UCSD-AML1 (cell line): ENCODE measurements around the gene LCN12.

Source experiments
- DNase-seq: peaks from one replicate; lab custom pipeline; 2025; ENCODE audit not compliant: unreplicated experiment; lab: John Stamatoyannopoulos, UW

The LCN12 gene

GRCh38 chr9:136926749-136927148 lies 25.3 kb upstream of the LCN12 start:
- no peak for DNase-seq

- no peak for DNase-seq
Measured at GRCh38 chr9:136927343-136928271, 24.5 kb upstream of the LCN12 start.

- no peak for DNase-seq
Measured at GRCh38 chr9:136928591-136928990, 23.5 kb upstream of the LCN12 start.

- no peak for DNase-seq
Measured at GRCh38 chr9:136930014-136930413, 22.1 kb upstream of the LCN12 start.

GRCh38 chr9:136931611-136932130 lies 20.4 kb upstream of the LCN12 start:
- no peak for DNase-seq

- DNase-seq, result no peak
Measured at GRCh38 chr9:136934277-136934676, 17.8 kb upstream of the LCN12 start.

- DNase-seq, result no peak
Measured at GRCh38 chr9:136935651-136936050, 16.4 kb upstream of the LCN12 start.

GRCh38 chr9:136936645-136937170 lies 15.4 kb upstream of the LCN12 start:
- DNase-seq, result no peak

GRCh38 chr9:136937186-136938001 lies 14.7 kb upstream of the LCN12 start:
- DNase-seq, result no peak

- DNase-seq, result no peak
Measured at GRCh38 chr9:136939431-136939995, 12.6 kb upstream of the LCN12 start.

GRCh38 chr9:136939996-136940525 lies 12.0 kb upstream of the LCN12 start:
- no peak for DNase-seq

- no peak for DNase-seq
Measured at GRCh38 chr9:136940526-136941230, 11.4 kb upstream of the LCN12 start.

- no peak for DNase-seq
Measured at GRCh38 chr9:136941231-136942111, 10.6 kb upstream of the LCN12 start.

GRCh38 chr9:136942112-136942880 lies 9.8 kb upstream of the LCN12 start:
- no peak for DNase-seq

- DNase-seq, result no peak
Measured at GRCh38 chr9:136942881-136943230, 9.2 kb upstream of the LCN12 start.

GRCh38 chr9:136943291-136944211 lies 8.5 kb upstream of the LCN12 start:
- DNase-seq, result peak; percentile 61

GRCh38 chr9:136944212-136944518 lies 7.9 kb upstream of the LCN12 start:
- DNase-seq, result peak; percentile 80
